ENCODE results near the gene ZNF202. TPM values are rescaled to one million over a fixed set of nuclear protein-coding genes. Genes with fewer than 3 reads are reported as not detected.

Gene ZNF202
- total and polyA plus RNA-seq, 10 donors, result 6.3 to 18.6 (median 12.5) TPM

DNA sequence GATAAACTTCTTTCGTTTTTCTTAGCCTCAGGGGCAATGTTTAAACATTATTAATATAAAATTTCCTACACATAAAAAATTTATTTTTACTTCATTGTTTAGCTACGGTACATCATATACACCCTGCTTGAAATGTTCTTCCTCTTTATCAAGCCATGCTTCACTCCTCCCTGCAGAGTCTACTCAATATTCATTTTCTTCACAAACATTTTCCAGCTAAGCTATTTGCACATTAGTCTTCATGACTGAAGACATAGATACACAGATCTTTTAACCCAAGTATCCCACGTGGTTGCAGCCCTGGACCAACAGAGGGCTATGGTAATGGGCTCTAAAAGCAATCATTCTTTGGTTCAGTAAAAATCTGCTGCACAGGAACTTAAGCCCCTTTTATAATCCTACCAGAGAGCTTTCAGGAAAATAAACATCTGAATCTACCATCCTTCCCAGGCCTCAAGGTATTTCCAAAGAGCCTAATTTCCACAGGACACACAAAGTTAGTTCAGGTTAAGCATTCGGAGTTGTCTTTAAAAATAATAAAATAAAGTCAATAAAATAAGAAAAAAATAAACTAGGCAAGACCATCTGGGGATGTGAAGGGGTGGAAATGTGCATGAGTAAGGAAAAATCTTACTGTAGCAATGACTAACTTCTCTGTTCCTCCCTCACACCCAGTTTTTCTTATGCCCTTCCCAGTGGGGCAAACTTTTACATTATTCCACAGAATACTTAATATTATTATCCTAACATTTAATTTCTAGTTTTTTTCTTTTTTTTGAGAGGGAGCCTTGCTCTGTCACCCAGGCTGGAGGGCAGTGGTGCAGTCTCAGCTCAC is 34.5 kb upstream of the ZNF202 start:
- DNase-seq, result no peak
- Histone ChIP-seq H3K9me3 (peaks cover 0 to 3% (median 0%) of the 10 kb centered on the region in 8 donors), H3K4me3 (no peak overlapping the region), H3K36me3 (no peaks in the 10 kb centered on the region), H3K27ac (no peak overlapping the region), H3K4me1 (no peaks in the 10 kb centered on the region), H3K27me3 (replicated peaks in 1 of 7) (peaks cover 0 to 4% (median 0%) of the 10 kb centered on the region in 7 donors)
- WGBS, 5 donors, result 48 to 69% (median 57%) methylated on average over 4 of the region's 4 CpGs
- intact Hi-C loops (cut with DNase I; ENCODE audit: low total_unique reads), result no loop called here
- TF ChIP-seq, protein P1, sequence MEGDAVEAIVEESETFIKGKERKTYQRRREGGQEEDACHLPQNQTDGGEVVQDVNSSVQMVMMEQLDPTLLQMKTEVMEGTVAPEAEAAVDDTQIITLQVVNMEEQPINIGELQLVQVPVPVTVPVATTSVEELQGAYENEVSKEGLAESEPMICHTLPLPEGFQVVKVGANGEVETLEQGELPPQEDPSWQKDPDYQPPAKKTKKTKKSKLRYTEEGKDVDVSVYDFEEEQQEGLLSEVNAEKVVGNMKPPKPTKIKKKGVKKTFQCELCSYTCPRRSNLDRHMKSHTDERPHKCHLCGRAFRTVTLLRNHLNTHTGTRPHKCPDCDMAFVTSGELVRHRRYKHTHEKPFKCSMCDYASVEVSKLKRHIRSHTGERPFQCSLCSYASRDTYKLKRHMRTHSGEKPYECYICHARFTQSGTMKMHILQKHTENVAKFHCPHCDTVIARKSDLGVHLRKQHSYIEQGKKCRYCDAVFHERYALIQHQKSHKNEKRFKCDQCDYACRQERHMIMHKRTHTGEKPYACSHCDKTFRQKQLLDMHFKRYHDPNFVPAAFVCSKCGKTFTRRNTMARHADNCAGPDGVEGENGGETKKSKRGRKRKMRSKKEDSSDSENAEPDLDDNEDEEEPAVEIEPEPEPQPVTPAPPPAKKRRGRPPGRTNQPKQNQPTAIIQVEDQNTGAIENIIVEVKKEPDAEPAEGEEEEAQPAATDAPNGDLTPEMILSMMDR (IDR thresholded peaks at IDR 0.05 in 8 of 11, conservative IDR thresholded peaks at IDR 0.05 in 3 of 11), result no peak

DNA sequence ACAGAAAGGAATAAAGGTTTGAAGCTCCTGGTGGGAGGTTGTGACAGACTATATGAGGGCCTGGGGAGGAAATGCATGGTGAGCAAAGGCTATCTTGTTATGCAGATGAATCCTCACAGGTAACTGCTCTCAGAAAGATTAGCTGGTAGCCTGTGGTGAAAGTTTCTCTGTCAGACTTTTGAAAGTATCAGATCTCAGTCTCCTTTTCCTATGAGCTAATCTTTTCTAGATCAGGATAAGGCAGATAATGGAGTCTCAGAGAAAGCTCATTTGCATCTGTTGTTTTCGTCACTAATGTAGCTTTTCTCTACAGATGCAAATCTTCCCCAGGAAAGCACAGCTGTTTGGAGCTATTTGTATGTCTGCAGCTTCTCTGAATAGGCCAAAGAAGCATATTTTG is 33.8 kb upstream of the ZNF202 start:
- 67 to 88% (median 76%) methylated on average over 1 of the region's 1 CpG for WGBS, 5 donors
- DNase-seq, result no peak
- Histone ChIP-seq H3K4me1 (no peaks in the 10 kb centered on the region), H3K27me3 (replicated peaks in 1 of 7) (peaks cover 0 to 4% (median 0%) of the 10 kb centered on the region in 7 donors), H3K9me3 (peaks cover 0 to 3% (median 0%) of the 10 kb centered on the region in 8 donors), H3K27ac (no peak overlapping the region), H3K36me3 (no peaks in the 10 kb centered on the region), H3K4me3 (no peak overlapping the region)
- intact Hi-C loops (cut with DNase I; ENCODE audit: low total_unique reads), result no loop called here
- no peak for TF ChIP-seq POLR2AphosphoS5 (IDR thresholded peaks at IDR 0.05)
- no peak for TF ChIP-seq POLR2A (IDR thresholded peaks at IDR 0.05)
- TF ChIP-seq, protein P1 (IDR thresholded peaks at IDR 0.05 in 8 of 11, conservative IDR thresholded peaks at IDR 0.05 in 3 of 11), result no peak

DNA sequence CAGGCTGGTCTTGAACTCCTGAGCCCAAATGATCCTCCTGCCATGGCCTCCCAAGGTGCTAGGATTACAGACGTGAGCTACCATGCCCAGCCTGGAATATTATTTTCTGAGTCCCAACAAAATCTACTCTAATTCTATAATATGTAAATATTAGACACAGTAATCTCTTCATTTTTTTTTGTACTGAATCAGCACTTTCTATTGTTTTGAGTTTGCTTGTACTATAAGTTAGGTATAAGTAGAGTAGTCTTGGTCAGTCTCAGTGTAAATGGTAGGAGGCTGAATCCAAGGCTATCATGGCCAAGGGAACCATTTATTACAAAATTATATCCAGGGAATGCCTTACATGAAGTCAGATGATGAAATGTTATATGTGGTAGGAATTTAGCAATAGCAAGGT is 32.5 kb upstream of the ZNF202 start:
- no peaks in the 10 kb centered on the region for H3K4me1 ChIP-seq
- no peak for DNase-seq
- 70 to 97% (median 84%) methylated on average over 1 of the region's 1 CpG for WGBS, 5 donors
- H3K9me3 ChIP-seq, result peaks cover 0 to 3% (median 0%) of the 10 kb centered on the region in 8 donors
- H3K36me3 ChIP-seq, result no peaks in the 10 kb centered on the region
- H3K4me3 ChIP-seq, result no peak overlapping the region
- intact Hi-C loops (cut with DNase I; ENCODE audit: low total_unique reads), result no loop called here
- H3K27me3 ChIP-seq (replicated peaks in 1 of 7), result peaks cover 0 to 4% (median 0%) of the 10 kb centered on the region in 7 donors
- TF ChIP-seq, protein P1 (IDR thresholded peaks at IDR 0.05 in 8 of 11, conservative IDR thresholded peaks at IDR 0.05 in 3 of 11), result no peak
- TF ChIP-seq POLR2A (IDR thresholded peaks at IDR 0.05) (no peak), POLR2AphosphoS5 (IDR thresholded peaks at IDR 0.05) (no peak)
- H3K27ac ChIP-seq, result no peak overlapping the region

DNA sequence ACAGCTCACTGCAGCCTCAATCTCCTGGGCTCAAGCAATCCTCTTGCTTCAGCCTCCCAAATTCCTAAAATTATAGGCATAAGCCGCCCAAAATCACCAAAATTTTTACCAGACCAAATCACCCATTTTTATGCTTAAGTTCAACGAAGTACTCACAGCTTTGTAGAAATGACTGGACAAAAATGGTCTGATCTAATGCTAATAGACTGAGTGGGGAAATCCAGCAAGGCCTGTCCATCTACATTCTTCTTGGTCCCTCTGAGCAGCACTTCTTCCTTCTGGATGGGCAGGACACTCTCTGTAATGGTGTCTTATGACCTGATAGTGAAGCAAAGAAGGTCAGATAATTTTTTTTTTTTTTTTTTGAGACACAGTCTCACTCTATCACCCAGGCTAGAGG is 31.6 kb upstream of the ZNF202 start:
- H3K36me3 ChIP-seq, result no peaks in the 10 kb centered on the region
- H3K27ac ChIP-seq, result no peak overlapping the region
- H3K4me1 ChIP-seq, result no peaks in the 10 kb centered on the region
- H3K4me3 ChIP-seq, result no peak overlapping the region
- DNase-seq, result no peak
- H3K27me3 ChIP-seq (replicated peaks in 1 of 7), result no peaks in the 10 kb centered on the region
- 78 to 87% (median 80%) methylated on average over 2 of the region's 2 CpGs for WGBS, 5 donors
- intact Hi-C loops (cut with DNase I; ENCODE audit: low total_unique reads), result no loop called here
- TF ChIP-seq, protein P1 (IDR thresholded peaks at IDR 0.05 in 8 of 11, conservative IDR thresholded peaks at IDR 0.05 in 3 of 11), result no peak
- no peak for TF ChIP-seq POLR2AphosphoS5 (IDR thresholded peaks at IDR 0.05)
- TF ChIP-seq POLR2A (IDR thresholded peaks at IDR 0.05), result no peak
- H3K9me3 ChIP-seq, result peaks cover 0 to 3% (median 0%) of the 10 kb centered on the region in 8 donors
